T-helper 2 cell treated with Interferon-gamma antibody and Interleukin-4, amounts not matched to agents 100 ng/mL and 5 ng/mL, for 36 hours (primary cell): ENCODE measurements around the gene GYG2. TPM values are rescaled to one million over a fixed set of nuclear protein-coding genes. Genes with fewer than 3 reads are reported as not detected.
"Not testable (repeated sequence)": the region's sequence is repeated elsewhere in the genome, so short reads cannot be mapped to it uniquely, and the experiment has no call there.

ENCODE experiments used
- intact Hi-C: fragments of 100-400 bp; cut with micrococcal nuclease; formaldehyde crosslinking; loops from one replicate; pipeline ENCODE4 v1.15.1; 2023
- total RNA-seq: library from RNA; stranded (reverse); gene quantifications from 2 replicates; pipeline ENCODE4 v1.2.3, GENCODE V29; 2022

The GYG2 gene
- not detected in 2 replicates for total RNA-seq

- intact Hi-C loops, result no loop called here
Observed at GRCh38 chrX:2828344-2828958, at the start of gene GYG2. Gene GYG2, plus strand, starts transcription at chrX:2828930. Its CDS starts 1,259 bp downstream, at chrX:2830189.

- intact Hi-C loops, result not testable (repeated sequence)
Observed at GRCh38 chrX:2780472-2781225, 48.1 kb upstream of the GYG2 start.

GRCh38 chrX:2781226-2781571, 47.5 kb upstream of the GYG2 start:
- intact Hi-C loops, result no loop called here

- intact Hi-C loops, result no loop called here
Observed at GRCh38 chrX:2781698-2782097, 47.0 kb upstream of the GYG2 start.

DNA sequence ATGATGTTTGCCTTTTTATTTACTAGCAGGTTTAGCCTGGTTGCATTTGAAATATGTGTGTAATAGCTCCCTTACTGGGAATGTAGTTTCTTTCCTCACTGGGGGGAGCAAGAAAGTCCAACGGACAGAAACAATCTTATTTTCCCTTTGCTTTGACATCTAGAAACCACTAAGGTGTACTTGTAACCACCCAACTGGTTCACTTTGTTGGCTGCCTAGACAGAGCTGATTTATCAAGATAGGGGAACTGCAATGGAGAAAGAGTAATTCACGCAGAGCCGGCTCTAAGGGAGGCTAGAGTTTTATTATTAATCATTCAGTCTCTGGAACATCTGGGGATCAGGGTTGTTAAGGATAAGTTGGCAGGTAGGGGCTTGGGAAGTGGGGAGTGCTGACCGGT, 46.6 kb upstream of the GYG2 start:
- intact Hi-C loops, result no loop called here

DNA sequence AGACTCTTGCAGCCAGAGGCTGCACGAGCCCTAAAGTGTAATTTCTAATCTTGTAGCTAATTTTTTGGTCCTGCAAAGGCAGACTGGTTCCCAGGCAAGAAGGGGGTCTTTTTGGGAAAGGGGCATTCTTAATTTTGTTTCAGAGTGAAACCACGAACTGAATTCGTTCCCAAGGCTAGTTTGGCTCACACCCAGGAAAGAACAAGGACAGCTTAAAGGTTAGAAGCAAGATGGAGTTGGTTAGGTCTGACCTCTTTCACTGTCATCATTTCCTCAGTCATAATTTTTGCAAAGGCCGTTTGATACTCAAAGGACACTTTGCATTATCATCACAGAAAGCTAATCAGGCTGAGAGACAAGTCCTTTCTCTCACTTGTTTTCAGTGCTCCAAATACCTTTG, 46.0 kb upstream of the GYG2 start:
- intact Hi-C loops, result no loop called here

DNA sequence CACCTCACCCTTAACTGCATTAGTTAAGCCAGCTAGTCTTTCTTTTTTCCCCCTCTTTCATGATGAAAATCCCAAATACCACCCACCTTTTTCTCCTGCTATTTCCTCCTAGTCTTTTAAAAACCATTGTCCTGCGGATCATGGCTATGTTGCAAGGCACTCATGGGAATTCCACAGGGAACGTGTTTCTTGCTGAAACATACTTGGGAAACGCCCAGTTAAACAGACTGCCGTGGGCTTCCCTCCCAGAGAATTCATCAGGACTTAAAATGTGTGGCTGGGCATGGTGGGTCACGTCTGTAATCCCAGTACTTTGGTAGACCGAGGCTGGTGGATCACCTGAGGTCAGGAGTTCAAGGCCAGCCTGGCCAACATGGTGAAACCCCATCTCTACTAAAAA, 44.7 kb upstream of the GYG2 start:
- intact Hi-C loops, result no loop called here

- intact Hi-C loops, result no loop called here
Observed at GRCh38 chrX:2785538-2785937, 43.2 kb upstream of the GYG2 start.

GRCh38 chrX:2788980-2789379, 39.8 kb upstream of the GYG2 start:
- intact Hi-C loops, result no loop called here

DNA sequence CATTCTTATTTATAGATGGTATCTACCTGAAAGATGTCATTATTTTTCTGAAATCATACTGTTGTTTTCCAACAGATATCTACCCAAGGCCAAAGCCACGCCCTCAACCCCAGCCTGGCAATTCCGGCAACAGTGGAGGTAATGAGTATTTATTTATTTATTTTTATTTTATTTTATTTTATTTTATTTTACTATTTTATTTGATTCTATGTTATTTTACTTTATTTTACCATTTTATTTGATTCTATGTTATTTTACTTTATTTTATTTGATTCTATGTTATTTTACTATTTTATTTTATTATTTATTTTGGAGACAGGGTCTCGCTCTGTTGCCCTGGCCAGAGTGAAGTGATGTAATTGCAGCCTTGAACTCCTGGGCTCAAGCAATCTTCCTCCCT, 39.2 kb upstream of the GYG2 start:
- intact Hi-C loops, result no loop called here

- intact Hi-C loops, result no loop called here
Observed at GRCh38 chrX:2793752-2794151, 35.0 kb upstream of the GYG2 start.

- intact Hi-C loops, result no loop called here
Observed at GRCh38 chrX:2794336-2794735, 34.4 kb upstream of the GYG2 start.

GRCh38 chrX:2796808-2797207, 31.9 kb upstream of the GYG2 start:
- intact Hi-C loops, result not testable (repeated sequence)

DNA sequence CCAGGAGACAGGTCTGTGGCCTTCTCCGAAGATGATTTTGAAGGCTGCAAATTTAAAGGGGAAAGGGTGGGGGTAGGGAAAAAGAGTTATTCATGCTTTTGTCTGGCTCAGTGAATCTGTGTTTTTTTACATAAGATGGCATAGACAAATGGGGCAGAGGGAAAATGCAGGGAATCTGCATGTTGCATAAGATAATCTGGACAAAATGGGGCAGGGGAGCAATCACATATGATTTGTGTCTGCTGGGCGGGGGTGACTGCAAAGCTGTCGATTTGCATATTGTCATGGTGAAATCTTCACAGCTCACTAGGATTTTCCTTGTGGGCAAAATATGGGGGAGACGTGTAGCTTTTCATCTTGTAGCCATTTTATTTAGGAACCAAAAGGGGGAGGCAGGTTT, 29.4 kb upstream of the GYG2 start:
- intact Hi-C loops, result no loop called here

DNA sequence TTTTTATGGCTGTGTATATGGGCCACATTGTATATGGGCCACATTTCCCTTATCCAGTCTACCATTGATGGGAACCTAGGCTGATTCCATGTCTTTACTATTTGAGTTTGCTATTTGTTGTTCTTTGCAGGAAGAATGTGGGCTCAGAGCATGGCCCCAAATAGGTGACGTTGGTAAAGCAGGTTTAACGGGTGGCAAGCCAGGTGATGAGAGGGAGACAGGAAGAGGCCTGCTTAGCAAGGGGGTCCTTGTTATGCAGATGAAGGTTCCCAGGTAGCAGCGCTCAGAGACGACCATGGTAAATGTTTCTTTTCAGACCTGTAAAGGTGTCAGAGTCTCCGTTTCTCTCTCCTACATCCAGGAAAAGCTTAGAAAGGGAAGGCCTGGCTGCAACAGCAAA, 28.8 kb upstream of the GYG2 start:
- intact Hi-C loops, result not testable (repeated sequence)

- intact Hi-C loops, result no loop called here
Observed at GRCh38 chrX:2801223-2801622, 27.5 kb upstream of the GYG2 start.

DNA sequence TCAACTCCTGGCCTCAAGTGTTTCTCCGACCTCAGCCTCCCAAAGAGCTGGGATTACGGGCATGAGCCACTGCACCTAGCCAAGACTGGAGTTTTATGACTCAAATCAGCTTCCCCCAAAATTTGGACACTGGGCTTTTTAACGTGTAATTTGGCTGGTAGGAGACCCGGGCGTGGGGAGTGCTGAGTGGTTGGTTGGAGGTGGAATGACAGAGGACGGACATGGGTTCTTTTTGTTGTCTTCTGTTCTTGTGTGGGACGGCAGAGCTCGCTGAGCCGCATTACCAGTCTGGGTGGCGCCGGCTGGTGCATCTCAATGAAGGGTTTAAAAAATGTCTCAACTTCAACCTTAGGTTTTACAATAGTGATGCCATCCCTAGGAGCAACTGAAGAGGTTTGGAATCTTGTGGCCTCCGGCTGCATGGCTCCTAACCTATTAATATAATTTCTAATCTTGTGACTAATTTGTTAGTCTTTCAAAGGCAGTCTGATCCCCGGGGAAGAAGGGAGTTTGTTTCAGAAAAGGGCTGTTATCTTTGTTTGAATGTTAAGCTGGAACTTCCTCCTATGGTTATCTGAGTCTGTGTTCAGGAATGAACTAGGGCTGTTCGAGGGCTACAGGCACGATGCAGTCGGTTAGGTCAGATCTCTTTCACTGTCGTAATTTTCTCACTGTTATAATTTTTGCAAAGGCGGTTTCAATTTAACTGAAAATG, 26.2 kb upstream of the GYG2 start:
- intact Hi-C loops, result not testable (repeated sequence)

- intact Hi-C loops, result not testable (repeated sequence)
Observed at GRCh38 chrX:2803486-2803885, 25.2 kb upstream of the GYG2 start.

GRCh38 chrX:2804106-2804843, 24.5 kb upstream of the GYG2 start:
- intact Hi-C loops, result not testable (repeated sequence)

- intact Hi-C loops, result not testable (repeated sequence)
Observed at GRCh38 chrX:2804858-2805257, 23.9 kb upstream of the GYG2 start.

DNA sequence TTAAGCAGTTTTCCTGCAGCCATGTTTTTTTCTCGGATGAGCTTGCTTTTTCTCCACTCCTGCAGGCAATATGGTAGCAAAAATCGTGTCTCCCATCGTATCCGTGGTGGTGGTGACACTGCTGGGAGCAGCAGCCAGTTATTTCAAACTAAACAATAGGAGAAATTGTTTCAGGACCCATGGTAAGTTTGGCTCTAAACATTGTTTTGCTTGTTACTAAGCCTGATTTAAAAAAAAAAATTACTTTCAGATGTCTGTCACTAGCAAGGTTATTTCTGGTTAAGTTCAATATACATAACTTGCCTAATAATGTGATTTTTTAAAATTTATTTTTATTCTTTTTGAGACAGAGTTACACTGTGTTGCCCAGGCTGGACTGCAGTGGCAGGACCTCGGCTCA, 17.5 kb upstream of the GYG2 start:
- intact Hi-C loops, result no loop called here
